GM12864 (cell line): ENCODE measurements around the gene TTBK1.

Experiments
- DNase-seq: peaks from one replicate; pipeline ENCODE4 v3.0.0-alpha.2; 2011; ENCODE audit warnings: low read depth
- H3K4me3 ChIP-seq: 2 replicates; pipeline ENCODE4 v1.5.1; 2011; ENCODE audit warnings: mild to moderate bottlenecking, low read depth, low read length, control low read depth
- TF ChIP-seq, protein P1 (sequence below): IDR thresholded peaks from 2 replicates; pipeline ENCODE4 v1.5.1; 2011; ENCODE audit warnings: low read depth, mild to moderate bottlenecking, moderate library complexity, low read length, control low read depth, inconsistent platforms; ENCODE audit errors: missing control alignments

TTBK1 gene

DNA sequence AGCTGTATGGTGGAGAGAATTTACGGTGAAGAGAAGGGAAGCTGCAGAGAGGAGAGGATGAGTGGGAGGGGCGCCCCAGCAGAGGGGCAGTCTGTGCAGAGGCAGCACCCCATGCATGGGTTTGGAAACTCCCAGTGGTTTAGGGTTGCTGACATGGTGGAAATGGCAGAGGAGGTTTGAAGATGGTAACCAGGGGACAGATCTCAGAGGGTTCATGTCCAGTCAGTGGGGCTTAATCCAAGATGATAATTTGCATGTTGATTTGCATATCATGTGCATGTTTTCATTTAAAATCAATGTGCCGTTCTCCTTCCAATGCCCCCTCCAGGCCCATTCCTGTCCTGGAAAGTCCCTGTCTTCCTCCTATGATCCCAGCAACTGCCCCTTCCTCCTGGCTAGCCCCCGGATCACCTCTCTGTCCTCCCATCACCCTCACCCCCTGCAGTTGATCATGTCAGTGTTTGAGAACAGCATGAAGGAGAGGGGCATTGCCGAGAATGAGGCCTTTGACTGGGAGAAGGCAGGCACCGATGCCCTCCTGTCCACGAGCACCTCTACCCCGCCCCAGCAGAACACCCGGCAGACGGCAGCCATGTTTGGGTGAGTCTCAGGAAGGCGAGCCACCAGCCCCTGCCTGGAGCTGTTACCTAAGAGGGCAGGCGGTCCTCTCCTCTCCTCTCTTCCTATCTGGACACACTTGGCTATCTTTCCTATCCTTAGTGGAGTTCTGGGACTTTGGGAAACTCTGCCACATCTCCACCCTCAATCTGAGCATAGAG is 14.3 kb downstream of the TTBK1 start:
- TF ChIP-seq, protein P1, sequence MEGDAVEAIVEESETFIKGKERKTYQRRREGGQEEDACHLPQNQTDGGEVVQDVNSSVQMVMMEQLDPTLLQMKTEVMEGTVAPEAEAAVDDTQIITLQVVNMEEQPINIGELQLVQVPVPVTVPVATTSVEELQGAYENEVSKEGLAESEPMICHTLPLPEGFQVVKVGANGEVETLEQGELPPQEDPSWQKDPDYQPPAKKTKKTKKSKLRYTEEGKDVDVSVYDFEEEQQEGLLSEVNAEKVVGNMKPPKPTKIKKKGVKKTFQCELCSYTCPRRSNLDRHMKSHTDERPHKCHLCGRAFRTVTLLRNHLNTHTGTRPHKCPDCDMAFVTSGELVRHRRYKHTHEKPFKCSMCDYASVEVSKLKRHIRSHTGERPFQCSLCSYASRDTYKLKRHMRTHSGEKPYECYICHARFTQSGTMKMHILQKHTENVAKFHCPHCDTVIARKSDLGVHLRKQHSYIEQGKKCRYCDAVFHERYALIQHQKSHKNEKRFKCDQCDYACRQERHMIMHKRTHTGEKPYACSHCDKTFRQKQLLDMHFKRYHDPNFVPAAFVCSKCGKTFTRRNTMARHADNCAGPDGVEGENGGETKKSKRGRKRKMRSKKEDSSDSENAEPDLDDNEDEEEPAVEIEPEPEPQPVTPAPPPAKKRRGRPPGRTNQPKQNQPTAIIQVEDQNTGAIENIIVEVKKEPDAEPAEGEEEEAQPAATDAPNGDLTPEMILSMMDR: no peak
- no peak for DNase-seq
- H3K4me3 ChIP-seq: no peak overlapping the region

DNA sequence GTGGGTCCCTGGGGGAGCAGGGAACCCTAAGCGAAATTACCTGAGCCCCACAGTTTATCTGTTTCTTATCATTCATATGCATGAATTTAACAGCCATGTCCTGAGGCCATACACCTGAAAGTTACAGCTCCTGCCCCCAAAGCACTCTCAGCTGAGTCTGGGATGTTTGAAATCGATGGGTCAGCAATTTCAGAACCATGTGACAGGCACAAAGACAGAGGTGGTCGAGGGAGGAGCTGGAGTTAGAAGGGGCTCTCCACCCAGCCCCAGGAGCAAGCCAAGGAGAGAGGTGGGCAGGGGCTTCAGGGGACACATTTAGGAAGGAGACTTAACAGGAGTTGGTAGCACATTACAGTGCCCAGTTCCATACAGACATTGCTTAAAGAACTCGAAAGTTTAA is 14.9 kb downstream of the TTBK1 start:
- DNase-seq: no peak
- TF ChIP-seq, protein P1: no peak
- no peak overlapping the region for H3K4me3 ChIP-seq

DNA sequence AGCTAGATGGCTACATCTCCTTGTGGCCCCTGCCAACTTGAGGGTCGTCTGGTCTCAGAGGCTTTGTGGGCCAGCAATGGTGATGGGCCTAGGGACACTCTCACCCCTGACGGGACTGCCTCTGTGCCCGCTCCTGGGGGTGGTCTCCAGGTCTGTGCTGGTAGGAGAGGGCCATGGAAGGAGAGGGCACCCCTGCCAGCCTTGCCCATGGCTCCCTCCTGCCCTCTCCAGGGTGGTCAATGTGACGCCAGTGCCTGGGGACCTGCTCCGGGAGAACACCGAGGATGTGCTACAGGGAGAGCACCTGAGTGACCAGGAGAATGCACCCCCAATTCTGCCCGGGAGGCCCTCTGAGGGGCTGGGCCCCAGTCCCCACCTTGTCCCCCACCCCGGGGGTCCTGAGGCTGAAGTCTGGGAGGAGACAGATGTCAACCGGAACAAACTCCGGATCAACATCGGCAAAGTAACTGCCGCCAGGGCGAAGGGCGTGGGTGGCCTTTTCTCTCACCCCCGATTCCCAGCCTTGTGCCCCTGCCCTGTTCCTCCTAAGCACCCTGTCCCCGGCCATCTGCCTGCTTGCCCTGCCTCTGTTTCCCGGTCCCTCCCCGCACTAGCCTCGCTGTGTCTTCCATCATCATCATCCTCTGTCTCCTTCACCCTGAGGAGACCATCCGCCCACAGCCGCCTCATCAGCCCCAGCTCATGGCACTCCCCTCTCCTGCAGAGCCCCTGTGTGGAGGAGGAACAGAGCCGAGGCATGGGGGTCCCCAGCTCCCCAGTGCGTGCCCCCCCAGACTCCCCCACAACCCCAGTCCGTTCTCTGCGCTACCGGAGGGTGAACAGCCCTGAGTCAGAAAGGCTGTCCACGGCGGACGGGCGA is 15.8 kb downstream of the TTBK1 start:
- TF ChIP-seq, protein P1: no peak
- no peak overlapping the region for H3K4me3 ChIP-seq
- no peak for DNase-seq

DNA sequence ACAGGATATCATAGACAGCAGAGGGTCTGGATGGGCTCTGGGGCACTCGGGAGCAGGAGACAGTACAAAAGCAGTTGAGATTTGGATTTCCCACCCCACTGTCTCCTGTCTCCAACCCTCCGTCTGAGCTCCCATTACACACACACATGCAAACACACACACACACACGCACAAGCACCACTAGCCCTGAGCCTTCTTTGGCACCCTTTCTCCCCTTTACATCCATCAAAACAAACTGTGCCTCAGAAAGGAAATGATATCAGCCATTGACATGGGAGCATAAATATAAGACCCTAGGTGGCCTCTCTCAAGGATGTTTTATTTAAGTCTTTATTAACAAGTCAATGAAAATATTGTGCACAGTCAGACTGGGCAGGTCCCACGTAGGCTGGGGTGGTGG is 17.5 kb downstream of the TTBK1 start:
- no peak overlapping the region for H3K4me3 ChIP-seq
- TF ChIP-seq, protein P1: no peak
- no peak for DNase-seq

DNA sequence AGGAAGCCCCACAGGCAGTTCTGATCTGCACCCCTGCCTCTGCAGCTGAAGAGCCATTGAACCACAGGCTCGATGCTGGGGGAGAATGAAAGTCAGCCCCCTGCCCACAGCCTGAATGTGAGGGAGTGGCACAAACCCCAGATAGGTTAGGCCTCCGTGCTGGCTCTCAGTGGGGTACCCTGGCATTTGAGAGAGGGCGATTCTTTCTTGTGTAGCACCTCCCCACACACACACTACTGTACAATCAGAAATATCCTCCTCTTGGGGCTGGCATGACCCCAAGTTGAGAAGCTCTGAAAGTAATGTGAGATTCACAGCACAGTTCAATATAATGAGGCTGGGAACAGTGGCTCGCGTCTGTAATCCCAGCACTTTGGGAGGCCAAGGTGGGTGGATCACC is 17.9 kb downstream of the TTBK1 start:
- no peak overlapping the region for H3K4me3 ChIP-seq
- TF ChIP-seq, protein P1: no peak
- no peak for DNase-seq

DNA sequence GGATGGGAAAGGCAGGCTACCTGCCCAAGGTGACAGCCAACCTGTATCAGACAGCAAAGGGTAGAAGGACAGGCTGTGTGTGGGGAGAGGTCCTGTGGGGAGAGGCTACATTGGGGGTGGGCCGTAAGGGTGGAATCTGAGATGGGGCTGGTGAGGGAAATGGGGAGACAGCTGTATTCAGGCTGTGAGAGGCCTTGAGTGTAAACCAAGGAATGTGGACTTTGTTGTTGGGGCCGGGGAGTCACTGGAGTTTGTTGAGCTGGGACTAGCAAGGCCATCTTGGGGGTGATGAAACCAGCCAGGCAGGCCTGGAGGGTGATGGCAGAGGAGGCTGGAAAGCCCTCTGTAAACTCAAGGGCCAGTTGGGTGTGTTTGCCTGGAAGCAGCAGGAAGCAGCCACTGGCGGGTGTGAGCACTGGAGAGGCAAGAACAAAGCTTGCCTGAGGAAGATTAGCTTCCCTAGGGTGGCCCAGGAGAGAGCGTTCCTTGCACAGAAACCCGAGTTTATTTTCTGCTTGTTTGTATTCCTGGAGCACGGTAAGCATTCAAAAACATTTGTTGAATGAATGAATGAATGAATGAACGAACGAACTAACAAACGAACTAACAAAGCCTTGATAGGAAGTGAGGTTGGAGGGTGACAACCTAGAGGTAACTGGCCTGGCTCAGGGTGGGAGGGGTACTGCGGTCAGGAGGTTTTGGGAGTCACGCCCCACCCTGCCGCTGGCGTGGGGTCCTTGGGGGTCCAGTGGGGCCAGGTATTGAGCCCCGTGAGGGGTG is 18.9 kb downstream of the TTBK1 start:
- no peak for DNase-seq
- no peak overlapping the region for H3K4me3 ChIP-seq
- TF ChIP-seq, protein P1: no peak
